HEK293 (cell line): ENCODE data around the gene PPFIA1.

ENCODE experiments used
- CTCF ChIA-PET: fragments of 350-600 bp; formaldehyde crosslinking; extraction: SDS; loops from one replicate; lab custom pipeline; 2021; ENCODE audit warnings: antibody characterized with exemption; lab: Yijun Ruan, JAX
- POLR2A ChIA-PET: fragments of 300-600 bp; formaldehyde crosslinking; extraction: SDS; loops from one replicate; lab custom pipeline; 2020; ENCODE audit warnings: antibody characterized with exemption, inconsistent platforms; lab: Yijun Ruan, JAX
- H3K27ac ChIP-seq: fragments of 200-500 bp; sonication (Bioruptor generic); 2 replicates; pipeline ENCODE4 v1.5.1; 2014; ENCODE audit warnings: low read depth, low read length, control low read depth, inconsistent platforms; ENCODE audit errors: extremely low read depth
- H3K36me3 ChIP-seq, 2 experiments: fragments of 200-500 bp in 1 of 2; sonication (Bioruptor generic) in 1 of 2; 1 replicate in 1 of 2; 2 replicates in 1 of 2; pipeline ENCODE4 v1.5.1; 2014 to 2017; ENCODE audit warnings: inconsistent platforms in 2 of 2, low read length in 2 of 2; ENCODE audit not compliant: control insufficient read depth in 2 of 2, insufficient read depth in 1 of 2
- H3K4me1 ChIP-seq: fragments of 200-500 bp; sonication (Bioruptor generic); 2 replicates; pipeline ENCODE4 v1.5.1; 2014; ENCODE audit warnings: mild to moderate bottlenecking, low read length, inconsistent platforms; ENCODE audit not compliant: control insufficient read depth, insufficient read depth
- H3K4me3 ChIP-seq: 2 replicates; pipeline ENCODE4 v1.5.1; 2011; ENCODE audit warnings: low read depth, mild to moderate bottlenecking, control low read depth, low read length, moderate library complexity
- H3K9me3 ChIP-seq: fragments of 200-500 bp; sonication (Bioruptor generic); 2 replicates; pipeline ENCODE4 v1.5.1; 2014; ENCODE audit warnings: low read depth, low read length, inconsistent platforms; ENCODE audit not compliant: control insufficient read depth, insufficient read depth
- AEBP2 ChIP-seq: fragments of 450-650 bp; formaldehyde crosslinking; IDR thresholded peaks from 2 replicates; pipeline ENCODE4 v1.5.1; 2016; ENCODE audit warnings: missing biosample characterization, missing genetic modification characterization, borderline replicate concordance
- BCL11A ChIP-seq: fragments of 450-650 bp; formaldehyde crosslinking; IDR thresholded peaks from 2 replicates; pipeline ENCODE4 v1.5.1; 2016; ENCODE audit warnings: low read depth, missing biosample characterization, missing genetic modification characterization
- FEZF1 ChIP-seq: fragments of 450-650 bp; formaldehyde crosslinking; IDR thresholded peaks from 2 replicates; pipeline ENCODE4 v1.5.1; 2016; ENCODE audit warnings: missing biosample characterization, missing genetic modification characterization
- GFI1B ChIP-seq: fragments of 450-650 bp; formaldehyde crosslinking; IDR thresholded peaks from 2 replicates; pipeline ENCODE4 v1.5.1; 2016; ENCODE audit warnings: missing biosample characterization, missing genetic modification characterization
- INSM2 ChIP-seq: fragments of 450-650 bp; formaldehyde crosslinking; IDR thresholded peaks from 2 replicates; pipeline ENCODE4 v1.5.1; 2016; ENCODE audit warnings: missing biosample characterization, missing genetic modification characterization
- KLF7 ChIP-seq: fragments of 450-650 bp; formaldehyde crosslinking; IDR thresholded peaks from 2 replicates; pipeline ENCODE4 v1.5.1; 2016; ENCODE audit warnings: missing biosample characterization, missing genetic modification characterization, borderline replicate concordance
- REPIN1 ChIP-seq: fragments of 450-650 bp; formaldehyde crosslinking; IDR thresholded peaks from 2 replicates; pipeline ENCODE4 v1.5.1; 2017; ENCODE audit warnings: missing biosample characterization, missing genetic modification characterization, low read depth
- ZFP69B ChIP-seq: fragments of 450-650 bp; formaldehyde crosslinking; IDR thresholded peaks from 2 replicates; pipeline ENCODE4 v1.5.1; 2016; ENCODE audit warnings: missing biosample characterization, missing genetic modification characterization
- ZNF112 ChIP-seq: fragments of 450-650 bp; formaldehyde crosslinking; IDR thresholded peaks from 2 replicates; pipeline ENCODE4 v1.5.0; 2017; ENCODE audit warnings: missing biosample characterization, missing genetic modification characterization
- ZNF138 ChIP-seq: fragments of 450-650 bp; formaldehyde crosslinking; IDR thresholded peaks from 2 replicates; pipeline ENCODE4 v1.5.1; 2016; ENCODE audit warnings: missing biosample characterization, missing genetic modification characterization, borderline replicate concordance
- ZNF2 ChIP-seq: fragments of 450-650 bp; formaldehyde crosslinking; IDR thresholded peaks from 2 replicates; pipeline ENCODE4 v1.5.1; 2016; ENCODE audit warnings: missing biosample characterization, missing genetic modification characterization
- ZNF202 ChIP-seq: fragments of 450-650 bp; formaldehyde crosslinking; IDR thresholded peaks from 2 replicates; pipeline ENCODE4 v1.5.1; 2016; ENCODE audit warnings: missing biosample characterization, missing genetic modification characterization, borderline replicate concordance
- ZNF266 ChIP-seq: fragments of 450-650 bp; formaldehyde crosslinking; IDR thresholded peaks from 2 replicates; pipeline ENCODE4 v1.5.1; 2016; ENCODE audit warnings: missing biosample characterization, missing genetic modification characterization, low read depth
- ZNF274 ChIP-seq, 2 experiments: fragments of 200-500 bp in 1 of 2; fragments of 450-650 bp in 1 of 2; sonication (Bioruptor generic) in 1 of 2; formaldehyde crosslinking in 1 of 2; IDR thresholded peaks; 2 replicates each; pipeline versions ENCODE4 v1.5.1 to v1.6.1; 2014 to 2016; ENCODE audit warnings: borderline replicate concordance in 1 of 2, inconsistent platforms in 1 of 2, low read length in 1 of 2, missing biosample characterization in 1 of 2, missing genetic modification characterization in 1 of 2
- ZNF335 ChIP-seq: fragments of 450-650 bp; formaldehyde crosslinking; conservative IDR thresholded peaks from 2 replicates; pipeline ENCODE4 v1.5.1; 2016; ENCODE audit warnings: missing biosample characterization, missing genetic modification characterization
- ZNF391 ChIP-seq: fragments of 450-650 bp; formaldehyde crosslinking; IDR thresholded peaks from 2 replicates; pipeline ENCODE4 v1.5.1; 2016; ENCODE audit warnings: low read depth, missing biosample characterization, missing genetic modification characterization, borderline replicate concordance
- ZNF426 ChIP-seq: fragments of 450-650 bp; formaldehyde crosslinking; IDR thresholded peaks from 2 replicates; pipeline ENCODE4 v1.5.1; 2017; ENCODE audit warnings: missing biosample characterization, missing genetic modification characterization, mild to moderate bottlenecking, inconsistent platforms, moderate library complexity
- ZNF433 ChIP-seq: fragments of 450-650 bp; formaldehyde crosslinking; IDR thresholded peaks from 2 replicates; pipeline ENCODE4 v1.5.1; 2016; ENCODE audit warnings: missing biosample characterization, missing genetic modification characterization, low read depth
- ZNF596 ChIP-seq: fragments of 450-650 bp; IDR thresholded peaks from 2 replicates; pipeline ENCODE4 v1.5.0; 2018; ENCODE audit warnings: missing biosample characterization, mild to moderate bottlenecking, missing genetic modification characterization, moderate library complexity
- ZNF600 ChIP-seq: fragments of 450-650 bp; formaldehyde crosslinking; IDR thresholded peaks from 2 replicates; pipeline ENCODE4 v1.5.1; 2016; ENCODE audit warnings: missing biosample characterization, missing genetic modification characterization
- ZNF623 ChIP-seq: fragments of 450-650 bp; formaldehyde crosslinking; IDR thresholded peaks from 2 replicates; pipeline ENCODE4 v1.5.1; 2016; ENCODE audit warnings: missing biosample characterization, missing genetic modification characterization
- ZNF837 ChIP-seq: fragments of 450-650 bp; formaldehyde crosslinking; IDR thresholded peaks from 2 replicates; pipeline ENCODE4 v1.5.1; 2016; ENCODE audit warnings: missing biosample characterization, missing genetic modification characterization
- ZSCAN5A ChIP-seq: fragments of 450-650 bp; formaldehyde crosslinking; IDR thresholded peaks from 2 replicates; pipeline ENCODE4 v1.5.1; 2016; ENCODE audit warnings: missing biosample characterization, missing genetic modification characterization

Gene PPFIA1

GRCh38 chr11:70415191-70415590 is 144.7 kb downstream of the PPFIA1 start (continued):
- no peak for TF ChIP-seq INSM2 (tag by site-specific recombination)
- TF ChIP-seq FEZF1 (tag by site-specific recombination): no peak
- TF ChIP-seq, all 188 proteins: peak for 0

- POLR2A ChIA-PET: no interaction called here
- Histone ChIP-seq H3K36me3 (peaks cover 10 to 91% of the 10 kb centered on the region in 2 experiments; a peak in 2 of 3 replicates), H3K4me1 (no peaks in the 10 kb centered on the region), H3K4me3 (no peak overlapping the region), H3K27ac (no peak overlapping the region), H3K9me3 (no peaks in the 10 kb centered on the region)
- CTCF ChIA-PET: interaction anchor here (0.7 to 0.9 kb wide), 4 partner anchors 11 to 205 kb away, joined by 3 read pairs; partner anchors contain the start of gene CTTN
- no peak for TF ChIP-seq ZNF600
- TF ChIP-seq ZFP69B (tag by site-specific recombination): no peak
- no peak for TF ChIP-seq ZNF2 (tag by site-specific recombination)
- no peak for TF ChIP-seq ZNF335 (tag by site-specific recombination)
- no peak for TF ChIP-seq ZNF202 (tag by site-specific recombination)
- TF ChIP-seq GFI1B (tag by site-specific recombination): no peak
- TF ChIP-seq ZNF596 (tag by site-specific recombination): no peak
- no peak for TF ChIP-seq REPIN1
- TF ChIP-seq ZNF426 (tag by site-specific recombination): no peak
These were observed 145.3 kb downstream of the PPFIA1 start for GRCh38 chr11:70415642-70416395.

- ChIA-PET CTCF (no interaction called here), POLR2A (no interaction called here)
- Histone ChIP-seq H3K9me3 (no peaks in the 10 kb centered on the region), H3K27ac (no peak overlapping the region), H3K36me3 (peaks cover 10 to 91% of the 10 kb centered on the region in 2 experiments; a peak in 2 of 3 replicates), H3K4me3 (no peak overlapping the region)
- no peak for TF ChIP-seq ZNF138 (tag by site-specific recombination)
- TF ChIP-seq, all 188 proteins: peak for 0
- no peaks in the 10 kb centered on the region for H3K4me1 ChIP-seq
These were observed 146.4 kb downstream of the PPFIA1 start for GRCh38 chr11:70416881-70417280.

GRCh38 chr11:70418130-70418529 is 147.6 kb downstream of the PPFIA1 start:
- peaks cover 4 to 91% of the 10 kb centered on the region in 2 experiments; a peak in 2 of 3 replicates for H3K36me3 ChIP-seq
- no peaks in the 10 kb centered on the region for H3K4me1 ChIP-seq
- CTCF ChIA-PET: interaction anchor here (1.0 kb wide), 1 partner anchor 10 kb away, joined by 5 read pairs; no protein-coding TSS in a partner anchor
- no peak overlapping the region for H3K4me3 ChIP-seq
- POLR2A ChIA-PET: no interaction called here
- no peak overlapping the region for H3K27ac ChIP-seq
- no peaks in the 10 kb centered on the region for H3K9me3 ChIP-seq
- TF ChIP-seq AEBP2 (tag by site-specific recombination): no peak
- TF ChIP-seq BCL11A (tag by site-specific recombination): no peak
- TF ChIP-seq ZNF112 (tag by site-specific recombination): no peak
- TF ChIP-seq ZNF433 (tag by site-specific recombination): no peak
- no peak for TF ChIP-seq ZSCAN5A (tag by site-specific recombination)
- TF ChIP-seq ZNF623 (tag by site-specific recombination): no peak
- no peak for TF ChIP-seq ZNF274 (IDR thresholded peaks at IDR 0.05; ENCODE audit: low read length)
- TF ChIP-seq ZNF274 (tag by site-specific recombination; IDR thresholded peaks at IDR 0.05; ENCODE audit: borderline replicate concordance): no peak
- TF ChIP-seq KLF7 (tag by site-specific recombination): no peak
- TF ChIP-seq ZNF391: no peak
- no peak for TF ChIP-seq ZNF837 (tag by site-specific recombination)
- no peak for TF ChIP-seq ZNF266 (tag by site-specific recombination)
